ENCODE data around the gene ABCA6.

Gene ABCA6

DNA sequence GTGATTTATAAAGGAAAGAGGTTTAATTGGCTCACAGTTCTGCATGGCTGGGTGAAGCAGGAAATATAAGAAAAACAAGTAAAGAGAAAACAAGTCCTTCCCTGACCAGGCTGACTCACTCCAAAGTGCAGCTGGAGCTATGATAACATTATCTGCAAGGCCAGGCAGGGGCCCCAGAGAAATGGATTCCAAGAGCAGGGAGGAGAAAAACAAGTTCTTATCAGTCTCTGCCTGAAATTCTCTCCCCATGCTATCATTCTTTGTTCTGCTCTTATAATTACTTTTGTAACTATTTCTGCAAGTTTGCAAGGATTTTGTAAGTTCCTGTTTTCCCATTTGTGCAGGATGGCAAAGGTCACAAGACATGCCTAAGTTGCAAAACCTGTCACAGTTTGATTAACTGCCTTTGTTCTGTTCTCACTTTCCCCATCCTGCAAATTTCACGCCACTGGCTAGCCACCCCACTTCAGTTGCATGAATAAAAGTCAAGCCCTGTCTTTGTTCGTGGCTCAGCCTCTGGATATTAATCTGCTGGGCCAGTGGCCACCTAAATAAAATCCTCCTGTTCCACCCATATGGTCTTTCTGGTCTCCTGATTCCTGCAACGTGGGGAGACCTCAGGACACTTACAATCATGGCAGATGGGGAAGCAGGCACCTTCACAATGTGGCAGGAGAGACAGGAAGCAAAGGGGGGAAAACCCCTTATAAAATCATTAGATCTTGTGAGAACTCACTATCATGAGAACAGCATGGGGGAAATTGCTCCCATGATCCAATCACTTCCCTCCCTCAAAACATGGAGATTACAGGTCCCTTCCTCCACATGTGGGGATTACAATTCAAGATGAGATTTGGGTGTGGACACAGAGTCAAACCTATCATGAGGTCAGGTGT, 94.1 kb downstream of the ABCA6 start:
- no peak for DNase-seq

DNA sequence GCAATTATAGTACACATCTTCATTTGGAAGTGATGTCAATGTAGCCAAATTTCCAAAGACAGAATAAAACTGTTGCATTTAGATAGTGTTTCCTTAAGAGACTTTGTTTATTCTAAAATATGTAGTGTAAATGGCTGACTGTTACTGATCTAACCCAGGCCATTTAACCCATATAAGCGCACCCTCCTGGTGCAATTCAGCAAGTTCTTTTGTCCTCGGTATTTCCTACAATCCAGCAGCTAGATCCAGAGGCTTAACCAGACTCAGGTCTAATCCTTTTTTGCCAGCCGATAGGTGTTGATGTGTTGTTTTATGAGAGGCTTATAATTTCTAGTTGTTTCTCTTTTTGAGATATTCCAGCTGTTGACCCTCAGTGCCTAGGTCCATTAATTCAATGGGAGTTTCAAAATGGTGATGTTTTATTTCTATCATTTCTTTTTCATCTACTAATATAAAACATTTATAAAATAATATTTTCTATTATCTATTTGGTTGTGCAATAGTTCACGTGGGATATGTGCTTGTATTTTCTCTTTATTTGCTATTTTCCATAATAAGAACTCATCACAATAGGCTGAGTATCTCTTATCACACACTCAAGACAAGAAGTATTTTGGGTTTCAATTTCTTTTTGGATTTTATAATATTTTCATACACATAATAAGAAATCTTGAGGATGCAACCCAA, 95.4 kb downstream of the ABCA6 start:
- no peak for DNase-seq

DNA sequence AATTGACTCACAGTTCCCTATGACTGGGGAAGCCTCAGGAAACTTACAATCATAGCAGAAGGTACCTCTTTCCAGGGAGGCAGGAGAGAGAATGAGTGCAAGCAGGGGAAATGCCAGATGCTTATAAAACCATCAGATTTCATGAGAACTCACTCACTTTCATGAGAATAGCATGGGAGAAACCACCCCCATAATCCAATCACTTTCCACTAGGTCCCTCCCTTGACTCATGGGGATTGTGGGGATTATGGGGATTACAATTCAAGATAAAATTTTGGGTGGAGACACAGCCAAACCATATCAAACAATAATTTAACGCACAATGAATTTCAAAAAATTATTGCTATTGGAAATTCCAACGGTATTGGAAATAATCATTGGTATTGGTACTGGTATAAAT, 96.0 kb downstream of the ABCA6 start:
- DNase-seq, result no peak

GRCh38 chr17:69044371-69044770, 97.3 kb downstream of the ABCA6 start:
- DNase-seq, result no peak

DNA sequence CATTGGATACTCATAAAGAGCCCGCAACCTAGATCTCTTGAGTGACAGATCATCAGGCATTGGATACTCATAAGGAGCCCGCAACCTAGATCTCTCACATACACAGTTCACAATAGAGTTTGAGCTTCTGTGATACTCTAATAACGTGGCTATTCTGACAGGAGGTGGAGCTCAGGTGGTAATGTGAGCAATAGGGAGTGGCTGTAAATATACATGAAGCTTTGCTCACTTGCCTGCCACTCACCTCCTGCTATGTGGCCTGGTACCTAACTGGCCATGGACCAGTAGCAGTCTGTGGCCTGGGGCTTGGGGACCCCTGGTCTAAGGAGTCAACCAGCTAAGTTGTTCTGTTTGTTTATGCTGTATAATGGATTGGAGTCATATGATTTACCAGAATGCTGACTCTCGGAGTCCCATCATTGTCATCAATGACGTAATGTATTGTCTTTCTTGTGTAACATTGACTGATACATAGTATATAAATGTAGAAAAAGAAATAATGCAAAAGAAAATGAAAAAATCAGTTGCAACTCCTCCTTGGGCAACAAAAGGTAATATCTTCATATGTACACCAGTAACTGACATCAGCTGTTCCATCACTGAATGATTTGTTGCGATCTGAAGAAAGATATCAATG, 98.5 kb downstream of the ABCA6 start:
- no peak for DNase-seq

GRCh38 chr17:69042308-69042707, 99.4 kb downstream of the ABCA6 start:
- no peak for DNase-seq

DNA sequence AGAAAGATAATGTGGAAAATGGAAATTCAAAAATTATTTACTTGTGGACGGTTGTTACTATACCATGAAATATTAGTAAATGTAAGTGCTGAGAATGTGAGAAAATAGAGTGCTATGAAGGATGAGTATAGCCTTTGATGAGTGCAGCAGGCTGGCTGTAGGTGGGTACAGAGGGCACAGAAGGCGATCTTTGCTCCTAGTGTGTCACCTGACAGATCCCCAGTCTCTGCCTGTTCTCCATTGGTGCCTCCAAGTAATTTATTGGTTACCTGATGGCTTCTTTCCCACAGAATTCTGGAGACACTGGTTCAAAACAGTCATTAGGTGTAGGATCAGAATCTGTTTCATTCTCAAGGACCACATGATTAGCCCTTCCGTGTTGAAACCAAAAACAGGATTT, 109.9 kb downstream of the ABCA6 start:
- DNase-seq, result no peak

GRCh38 chr17:69030169-69030568, 111.5 kb downstream of the ABCA6 start:
- no peak for DNase-seq
